Hematopoietic multipotent progenitor cell treated with erythropoietin and hydrocortisone succinate and interleukin-3 and kit ligand, for 4 days (in vitro differentiated cells): Measurements from ENCODE around the gene GNAL.

Source experiments
- DNase-seq: peaks from one replicate; pipeline ENCODE4 v3.0.0-alpha.2; 2015

Gene GNAL

DNA sequence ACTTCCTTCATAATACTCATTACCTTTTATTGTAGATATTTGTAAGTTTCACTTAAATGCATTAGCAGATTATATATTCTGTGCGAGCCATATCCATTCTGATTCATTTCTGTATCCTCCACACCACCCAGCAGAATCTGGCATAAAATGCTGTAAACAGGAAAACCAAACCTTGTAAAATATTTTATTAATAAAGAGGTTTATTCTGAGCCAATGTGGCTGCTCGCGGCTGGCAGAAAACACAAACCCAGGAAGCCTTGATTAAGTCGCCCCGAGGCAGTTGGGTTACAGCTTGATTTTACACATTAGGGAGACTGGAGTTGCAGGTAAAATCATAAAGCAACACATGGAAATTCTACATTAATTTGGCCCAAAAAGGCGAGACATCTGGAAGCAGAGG, 40.5 kb downstream of the GNAL start:
- DNase-seq = no peak

DNA sequence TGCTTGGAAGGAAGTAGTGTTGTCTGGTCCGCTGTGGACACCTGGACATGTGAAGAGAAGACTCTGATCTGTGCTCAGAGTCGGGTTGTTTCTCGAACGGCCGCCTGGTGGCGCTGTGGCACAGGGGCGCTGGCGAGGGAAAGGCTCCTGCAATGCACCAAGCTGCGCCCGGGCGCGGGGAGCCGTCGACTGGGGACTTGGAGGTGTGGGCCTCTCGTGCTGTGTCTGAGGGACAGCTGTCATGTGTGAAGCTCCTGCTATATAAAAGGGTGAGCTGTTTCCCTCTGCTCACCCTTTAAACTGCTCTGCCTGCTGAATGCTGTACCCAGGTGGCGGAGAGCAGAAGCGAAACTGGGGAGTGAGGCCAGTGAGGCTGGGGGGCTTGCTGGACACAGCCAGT, 44.0 kb downstream of the GNAL start:
- peak; percentile 82 for DNase-seq

DNA sequence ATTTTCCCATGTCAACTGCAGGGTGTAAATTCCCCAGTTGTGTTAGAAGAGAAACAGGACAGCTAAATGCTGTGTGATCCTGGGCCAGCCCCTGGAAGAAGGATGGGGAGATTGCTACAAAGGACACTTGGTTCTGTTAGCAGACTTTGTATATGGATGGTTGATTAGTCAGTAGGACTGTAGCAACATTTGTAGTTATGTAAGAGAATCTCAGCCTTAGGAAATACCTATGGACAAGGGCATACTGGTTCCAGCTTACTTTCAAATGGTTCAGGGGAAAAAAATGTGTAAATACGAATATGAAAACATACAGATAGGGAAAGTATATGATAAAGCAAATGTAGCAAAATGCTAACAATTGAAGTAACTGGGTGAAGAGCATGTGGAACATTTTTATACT, 47.6 kb downstream of the GNAL start:
- DNase-seq = no peak

DNA sequence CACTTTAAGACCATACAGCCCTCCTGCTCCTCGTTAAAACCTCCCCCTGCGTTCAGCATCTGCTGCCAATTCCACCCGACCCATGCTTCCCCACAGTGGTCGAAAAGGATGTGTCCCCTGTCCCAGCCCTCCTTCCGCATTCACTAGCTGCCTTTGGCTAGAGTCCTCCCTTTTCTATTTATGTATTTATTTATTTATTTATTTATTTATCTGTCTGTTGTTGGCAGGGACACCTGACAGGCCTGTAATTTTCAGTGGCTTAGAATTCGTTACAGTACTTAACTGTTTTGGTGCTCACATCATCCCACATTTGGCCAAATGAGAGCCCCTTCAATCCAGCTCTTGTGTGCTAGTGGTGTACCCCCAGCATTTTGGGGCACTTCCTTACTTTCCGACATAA, 50.8 kb downstream of the GNAL start:
- no peak for DNase-seq

DNA sequence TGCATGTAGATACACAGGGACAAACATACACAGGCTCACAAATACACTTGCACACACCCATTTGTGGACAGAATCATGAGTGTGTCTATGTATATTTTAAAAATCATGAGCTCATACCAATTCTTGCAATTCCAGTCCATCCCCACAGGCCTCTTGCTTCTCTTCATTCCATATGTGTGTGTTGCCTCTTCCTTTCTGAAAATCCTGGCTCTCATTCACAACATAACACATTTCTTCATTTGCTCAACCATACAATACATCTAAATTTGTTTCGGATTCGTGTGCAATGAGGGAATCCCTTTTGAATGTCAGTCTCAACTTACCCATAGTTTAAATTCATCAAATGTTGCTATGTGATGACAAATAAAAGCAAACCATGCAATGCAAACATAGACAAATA, 51.4 kb downstream of the GNAL start:
- DNase-seq = no peak

DNA sequence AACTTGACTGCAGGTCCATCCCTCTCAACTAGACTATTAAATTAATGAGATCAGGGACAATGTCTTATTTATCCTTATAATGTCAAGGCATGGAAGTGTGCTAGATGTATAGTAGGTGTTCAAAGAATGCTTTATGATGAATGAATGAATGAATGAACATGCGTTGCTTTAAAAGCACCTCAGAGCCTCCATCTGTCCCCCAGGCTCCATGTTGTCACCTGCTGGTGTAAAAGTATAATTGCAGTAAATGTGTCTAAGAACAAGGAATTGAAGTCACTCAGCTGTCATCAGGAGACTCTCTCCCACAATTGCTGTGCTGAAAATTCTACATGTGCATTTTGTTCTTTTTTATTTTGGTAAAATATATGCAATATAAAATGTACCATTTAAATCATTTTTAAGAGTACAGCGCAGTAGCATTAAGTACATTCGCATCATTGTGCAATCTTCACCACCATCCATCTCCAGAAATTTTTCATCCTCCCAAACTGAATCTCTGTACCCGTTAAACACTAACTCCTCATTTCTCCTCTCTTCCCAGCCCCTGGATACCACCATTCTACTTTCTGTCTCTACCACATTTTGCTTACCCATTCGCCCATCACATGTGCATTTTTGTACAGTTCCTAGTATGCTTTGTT, 52.6 kb downstream of the GNAL start:
- DNase-seq = peak; percentile 54

DNA sequence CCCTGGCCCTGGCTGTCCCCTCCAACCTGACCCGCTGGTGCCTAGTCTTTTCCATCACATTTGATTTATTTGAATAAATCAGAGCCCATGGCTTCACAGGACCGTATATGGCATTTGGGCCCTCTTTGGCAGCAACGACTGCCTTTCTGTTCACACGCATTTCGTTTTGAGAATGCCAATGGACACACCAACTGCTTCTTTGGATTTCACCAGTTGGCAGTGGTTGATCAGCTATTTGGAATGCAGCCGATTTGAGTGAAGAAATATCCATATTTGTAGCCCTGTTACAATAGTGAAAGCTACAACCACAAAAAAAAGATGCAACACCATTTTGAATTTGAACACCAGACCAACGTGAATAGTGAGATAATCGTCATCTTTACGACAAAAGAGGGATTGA, 56.5 kb downstream of the GNAL start:
- DNase-seq = no peak

DNA sequence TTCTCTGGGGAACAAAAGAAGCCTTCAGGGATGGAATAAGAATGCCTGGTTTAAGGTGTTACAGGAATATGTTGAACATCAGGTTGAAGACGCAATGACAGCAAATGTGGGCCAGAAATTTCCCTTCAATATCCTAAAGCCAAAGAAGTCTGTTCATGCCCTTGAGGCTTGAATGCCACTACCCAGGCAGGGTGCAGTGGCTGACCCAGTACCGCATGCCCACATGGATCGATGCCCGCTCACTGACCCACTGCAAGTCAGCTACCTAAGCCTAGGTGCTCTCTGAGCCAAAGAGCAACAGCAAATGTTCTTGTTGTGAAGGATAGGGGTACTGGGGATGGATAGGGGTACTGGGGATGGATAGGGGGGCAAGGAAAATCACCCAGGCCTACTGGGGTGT, 58.2 kb downstream of the GNAL start:
- no peak for DNase-seq

DNA sequence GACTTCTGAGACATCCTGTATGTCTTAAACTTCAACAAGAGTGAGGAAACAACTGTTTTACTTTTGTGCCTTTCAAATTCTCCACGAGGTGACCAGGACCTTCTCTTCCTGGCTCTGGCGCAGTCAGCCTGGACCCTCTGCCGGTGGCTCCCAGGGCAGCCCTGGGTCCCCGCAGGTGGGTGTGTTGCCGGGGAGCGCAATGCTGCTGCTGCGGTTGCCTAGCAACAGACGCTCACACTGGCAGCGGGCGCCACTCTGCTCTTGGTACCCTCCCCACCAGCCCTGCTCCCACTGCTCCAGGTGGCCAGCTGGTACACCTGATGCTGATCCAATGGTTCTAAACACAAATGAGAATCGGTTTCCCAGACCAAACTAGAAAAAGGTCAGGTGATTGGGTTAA, 58.7 kb downstream of the GNAL start:
- no peak for DNase-seq

DNA sequence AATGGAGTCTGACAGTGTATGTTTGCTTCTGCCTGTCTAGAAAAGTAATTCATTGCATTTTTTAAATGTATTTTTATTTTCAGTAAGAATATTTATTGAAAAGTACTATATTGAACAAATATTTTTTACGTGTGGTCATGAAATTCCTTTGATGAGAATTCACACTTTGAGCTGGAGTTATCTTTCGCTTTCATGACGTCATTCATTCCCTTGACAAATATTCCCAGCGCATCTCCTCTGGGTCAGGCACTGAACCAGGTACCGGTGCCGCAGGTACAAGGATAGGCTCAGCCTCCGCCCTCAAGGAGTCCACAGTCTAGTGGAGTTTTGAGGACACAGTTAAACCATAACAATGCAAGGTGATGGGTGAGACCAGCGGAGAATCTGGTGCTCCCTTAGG, 60.2 kb downstream of the GNAL start:
- no peak for DNase-seq

DNA sequence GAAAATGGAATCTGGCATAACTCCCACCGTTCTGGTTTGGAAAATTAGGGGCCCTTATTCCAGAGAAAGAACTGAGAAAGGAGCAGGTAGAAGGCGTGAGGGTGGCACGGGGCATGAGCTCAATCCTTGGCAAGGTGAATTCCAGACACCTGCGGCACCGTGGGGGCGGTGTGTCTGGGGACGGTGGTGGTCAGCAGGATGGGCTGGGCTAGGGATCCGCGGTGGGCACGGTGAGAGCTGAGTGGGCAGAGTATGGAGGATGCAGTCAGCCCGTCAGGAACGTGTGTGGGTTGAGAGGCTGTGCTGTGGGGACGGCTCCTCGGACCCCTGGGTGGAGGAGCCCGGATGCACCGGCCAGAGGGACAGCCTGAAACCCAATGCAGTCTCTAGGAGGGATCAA, 61.1 kb downstream of the GNAL start:
- DNase-seq = no peak

DNA sequence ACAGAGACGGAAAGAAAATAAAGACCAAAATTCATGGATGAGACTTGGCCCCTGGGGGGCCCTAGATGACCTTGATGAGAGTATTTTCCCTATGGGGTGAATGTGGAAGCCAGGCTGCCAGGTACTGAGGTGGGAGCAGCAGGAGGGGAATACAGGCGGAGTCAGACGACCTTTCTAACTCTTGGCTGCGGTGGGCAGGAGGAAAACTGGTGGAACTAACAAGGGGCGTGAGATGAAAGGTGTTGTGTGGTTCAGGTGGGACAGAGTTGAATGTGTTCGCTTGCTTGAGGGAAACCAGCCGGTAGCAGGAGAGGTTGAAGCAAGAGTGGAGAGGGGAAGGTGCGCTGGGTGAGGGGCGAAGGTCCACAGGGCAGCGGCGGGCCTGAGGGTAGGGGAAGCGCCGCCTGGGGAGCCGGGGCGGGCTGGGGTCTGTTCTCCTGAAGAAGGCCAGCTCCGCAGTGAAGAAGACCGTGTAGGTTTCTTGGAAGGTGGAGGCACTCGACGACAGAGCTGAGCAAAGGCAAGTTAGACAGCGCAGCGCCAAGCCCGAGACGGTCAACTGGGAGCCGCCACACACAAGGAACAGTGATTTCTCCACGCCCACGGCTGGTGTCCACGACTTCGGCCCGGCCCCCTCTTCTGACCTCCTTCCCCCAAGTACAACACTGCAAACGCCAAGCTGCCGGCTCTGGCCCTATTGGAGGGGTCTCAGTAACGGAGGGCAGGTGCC, 61.7 kb downstream of the GNAL start:
- no peak for DNase-seq

DNA sequence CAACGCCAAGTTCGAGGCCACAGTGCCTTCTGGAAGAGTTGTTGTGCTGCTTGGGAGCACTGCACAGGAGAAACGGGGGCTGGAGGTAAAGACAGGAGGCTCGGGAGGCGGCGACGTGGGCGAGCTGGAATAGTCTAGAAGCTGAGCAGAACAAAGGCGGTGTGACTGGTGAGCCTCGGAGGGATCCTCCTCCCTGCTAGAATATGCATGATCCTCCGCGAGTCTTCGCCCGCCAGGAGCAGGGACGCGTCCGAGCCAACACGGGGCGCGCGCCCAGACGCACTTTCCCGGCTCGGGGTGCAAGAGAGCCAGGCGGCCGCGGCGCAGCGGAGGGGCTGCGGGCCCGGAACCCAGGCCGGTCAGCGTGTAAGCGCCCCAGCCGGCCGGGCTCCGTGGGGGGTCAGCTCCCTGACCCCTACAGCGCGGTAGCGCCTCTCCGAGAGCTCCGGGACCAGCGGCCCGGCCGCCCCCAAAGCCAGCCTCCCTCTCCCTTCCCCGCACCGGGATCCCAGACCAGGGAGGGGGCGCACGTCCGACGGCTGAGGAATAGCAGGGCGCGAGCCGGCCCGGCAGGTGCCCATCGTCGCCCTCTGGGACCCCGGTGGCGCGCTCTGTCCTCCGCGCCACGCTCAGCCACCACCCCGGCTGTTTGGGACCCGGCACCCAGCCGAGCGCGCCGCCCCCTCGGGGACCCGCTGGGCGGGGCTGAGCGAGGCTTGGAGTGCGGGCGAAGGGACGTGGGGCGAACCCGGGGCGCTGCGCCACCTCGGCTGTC, 62.5 kb downstream of the GNAL start:
- DNase-seq = no peak

DNA sequence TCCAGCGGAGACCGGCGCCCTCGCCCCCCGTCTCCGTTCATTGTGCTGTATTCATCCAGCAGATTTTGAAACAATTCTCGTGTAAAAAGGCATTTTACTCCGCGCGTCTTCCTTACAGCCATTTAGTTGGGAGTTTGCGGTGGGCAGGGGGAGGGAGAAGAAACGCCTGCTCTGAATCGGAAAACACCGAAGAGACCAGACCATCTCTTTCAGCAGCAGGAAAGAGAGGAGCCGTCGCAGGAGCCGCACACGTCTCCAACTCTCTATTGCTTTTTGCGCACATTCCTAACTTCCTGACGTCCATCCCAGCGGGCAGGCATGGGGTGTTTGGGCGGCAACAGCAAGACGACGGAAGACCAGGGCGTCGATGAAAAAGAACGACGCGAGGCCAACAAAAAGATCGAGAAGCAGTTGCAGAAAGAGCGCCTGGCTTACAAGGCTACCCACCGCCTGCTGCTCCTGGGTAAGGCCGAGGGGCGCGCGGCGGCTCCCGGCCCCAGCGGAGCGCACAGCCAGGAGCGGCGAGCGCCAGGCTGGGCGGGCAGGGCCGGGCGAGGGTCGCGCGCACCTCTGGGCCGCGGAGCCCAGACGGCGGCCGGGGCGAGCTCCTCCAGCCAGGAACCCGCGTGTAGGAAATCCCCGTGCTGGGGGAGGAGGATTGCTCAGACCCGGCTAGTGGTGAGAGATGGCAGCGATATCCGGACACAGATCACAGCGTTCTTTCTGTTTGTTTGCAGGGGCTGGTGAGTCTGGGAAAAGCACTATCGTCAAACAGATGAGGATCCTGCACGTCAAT, 63.2 kb downstream of the GNAL start:
- peak; percentile 24 for DNase-seq

DNA sequence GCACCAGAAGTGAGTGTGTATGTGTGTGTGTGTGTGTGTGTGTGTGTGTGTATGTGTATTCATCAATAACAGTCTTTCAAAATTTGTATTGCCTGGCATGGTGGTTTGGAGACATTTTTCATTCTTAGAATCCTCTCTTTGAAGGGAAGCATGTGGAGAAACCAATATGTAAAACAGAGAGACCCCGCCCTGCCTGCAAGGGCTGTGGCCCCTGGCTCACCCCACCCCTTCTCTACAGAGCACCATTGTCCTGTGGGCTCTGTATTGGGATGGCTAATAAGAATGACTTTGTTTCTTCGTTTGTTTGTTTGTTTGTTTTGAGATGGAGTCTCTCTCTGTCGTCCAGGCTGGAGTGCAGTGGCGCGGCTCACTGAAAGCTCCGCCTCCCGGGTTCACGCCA, 65.9 kb downstream of the GNAL start:
- DNase-seq = no peak

DNA sequence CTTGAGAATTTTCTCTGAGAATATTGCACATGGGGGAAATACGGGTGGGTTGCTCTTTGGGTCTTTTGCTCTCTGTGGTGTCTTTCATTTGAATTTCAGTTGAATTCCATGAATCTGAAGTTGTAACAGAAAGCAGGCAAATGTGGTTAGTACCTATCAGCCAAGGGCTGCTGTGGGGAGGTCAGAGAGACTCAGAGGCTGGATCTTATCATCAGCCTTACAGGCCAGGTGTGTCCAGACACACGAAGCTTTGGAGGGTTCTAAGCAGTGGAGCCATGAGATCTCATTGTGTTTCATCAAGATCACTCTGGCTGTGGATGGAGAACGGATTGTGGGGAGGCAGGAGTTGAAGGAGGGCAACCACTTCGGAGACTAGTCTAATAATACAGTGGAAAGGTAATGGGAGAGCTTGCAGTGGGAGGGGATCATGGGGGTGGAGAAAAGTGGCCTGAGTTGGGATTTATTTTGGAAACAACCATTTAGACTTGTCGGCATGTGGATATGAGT, 68.1 kb downstream of the GNAL start:
- no peak for DNase-seq

DNA sequence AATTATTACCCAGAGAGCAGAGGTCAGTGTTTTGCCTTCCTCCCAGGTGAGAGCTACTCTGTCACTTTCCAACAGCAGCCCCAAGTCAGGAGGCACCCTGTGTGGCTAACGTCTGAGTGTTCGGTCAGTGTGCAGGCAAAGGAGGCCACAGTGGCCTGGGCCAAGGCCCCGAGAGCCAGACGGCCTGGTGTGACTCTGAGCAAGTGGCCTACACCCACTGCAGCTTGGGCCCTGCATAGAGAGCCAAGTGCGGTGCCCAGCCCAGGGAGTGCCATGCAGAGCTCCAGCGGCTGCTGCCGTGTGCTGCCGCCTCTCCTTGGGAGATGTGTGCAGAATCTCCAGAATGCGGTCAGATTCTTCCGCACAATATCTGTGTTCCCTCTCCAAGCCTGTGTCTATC, 70.4 kb downstream of the GNAL start:
- no peak for DNase-seq

DNA sequence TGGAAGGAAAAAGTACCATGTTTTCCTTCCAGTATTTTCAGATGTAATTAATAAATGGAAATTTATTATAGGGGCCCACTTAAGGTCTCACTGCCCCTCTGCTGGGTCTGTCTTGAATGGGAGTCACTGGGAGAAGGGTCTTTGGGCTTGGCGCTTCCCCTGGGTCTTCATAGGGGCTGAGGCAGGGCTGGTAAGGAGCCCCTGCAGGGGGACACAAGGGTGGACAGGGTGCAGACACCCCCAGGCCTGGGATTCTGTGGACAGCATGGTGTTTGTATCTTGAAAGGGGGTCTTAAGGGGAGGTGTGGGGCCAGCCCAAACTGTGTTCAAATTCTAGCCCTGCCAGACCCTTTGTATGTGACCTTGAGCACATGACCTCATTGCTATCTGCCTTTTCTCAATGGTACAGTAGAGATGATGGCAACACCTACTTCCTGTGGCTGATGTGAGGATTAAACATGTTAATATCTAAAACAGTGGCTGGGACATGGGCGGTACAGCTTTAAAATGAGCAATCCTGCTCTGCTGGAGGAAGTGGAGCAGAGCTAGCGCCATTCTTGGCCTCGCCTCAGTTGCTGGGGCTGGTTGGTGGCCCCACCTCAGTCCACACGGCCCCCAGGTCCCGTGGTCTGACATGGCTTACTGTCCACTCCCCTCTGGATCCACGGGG, 71.6 kb downstream of the GNAL start:
- DNase-seq = peak; percentile 23

DNA sequence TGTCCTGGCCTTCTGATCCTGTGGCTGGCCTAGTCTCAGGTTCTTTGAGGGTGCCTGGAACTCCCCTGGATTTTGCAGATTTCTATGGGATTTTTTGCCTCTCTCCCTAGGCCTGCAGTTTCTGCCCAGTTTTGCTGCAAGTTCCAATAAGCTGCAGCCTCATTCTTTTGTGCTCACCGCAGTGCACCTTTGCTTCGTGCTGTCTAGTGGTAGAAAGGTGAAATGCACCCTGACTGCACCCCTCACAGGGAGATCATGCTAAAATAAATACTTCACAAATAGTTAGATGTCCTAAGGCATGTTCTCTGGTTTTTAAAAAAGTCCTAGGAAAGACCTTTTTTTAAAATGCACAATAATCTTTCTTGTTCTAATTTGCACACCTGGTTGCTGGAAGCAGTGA, 72.5 kb downstream of the GNAL start:
- peak; percentile 13 for DNase-seq

DNA sequence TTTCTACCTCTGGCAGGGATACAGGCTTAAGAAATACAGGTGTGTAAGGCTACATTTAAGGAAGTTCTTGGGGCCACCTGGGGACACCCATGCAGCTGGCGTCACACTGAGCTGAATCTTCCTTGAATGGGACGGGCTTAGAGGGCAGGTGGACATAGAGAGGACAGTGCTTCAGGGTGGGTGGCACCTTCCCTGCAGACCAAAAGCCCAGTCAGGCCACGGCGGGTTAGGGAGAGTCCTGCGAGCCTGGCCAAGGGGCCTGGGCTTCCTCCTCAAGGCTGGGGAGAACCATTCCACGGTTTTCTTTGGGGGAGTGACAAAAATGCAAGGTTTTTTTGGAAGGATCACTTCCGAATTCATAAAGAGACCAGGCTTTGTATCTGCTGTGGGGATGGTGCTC, 73.4 kb downstream of the GNAL start:
- no peak for DNase-seq

DNA sequence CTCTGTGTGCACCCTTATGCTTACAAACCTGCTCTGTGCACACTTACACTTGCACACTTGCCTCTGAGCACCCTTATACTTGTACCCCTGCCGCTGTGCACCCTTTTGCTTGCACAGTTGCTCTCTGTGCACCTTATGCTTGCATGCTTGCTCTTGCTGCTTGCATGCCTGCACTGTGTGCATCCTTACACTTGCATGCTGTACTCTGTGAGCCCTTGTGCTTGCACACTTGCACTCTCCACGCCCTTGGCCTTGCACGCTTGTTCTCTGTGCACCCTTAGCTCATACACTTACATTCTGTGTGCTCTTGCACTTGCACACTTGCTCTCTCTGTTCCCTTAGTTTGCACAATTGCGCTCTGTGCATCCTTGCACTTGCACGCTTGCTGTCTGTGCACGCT, 78.3 kb downstream of the GNAL start:
- no peak for DNase-seq

DNA sequence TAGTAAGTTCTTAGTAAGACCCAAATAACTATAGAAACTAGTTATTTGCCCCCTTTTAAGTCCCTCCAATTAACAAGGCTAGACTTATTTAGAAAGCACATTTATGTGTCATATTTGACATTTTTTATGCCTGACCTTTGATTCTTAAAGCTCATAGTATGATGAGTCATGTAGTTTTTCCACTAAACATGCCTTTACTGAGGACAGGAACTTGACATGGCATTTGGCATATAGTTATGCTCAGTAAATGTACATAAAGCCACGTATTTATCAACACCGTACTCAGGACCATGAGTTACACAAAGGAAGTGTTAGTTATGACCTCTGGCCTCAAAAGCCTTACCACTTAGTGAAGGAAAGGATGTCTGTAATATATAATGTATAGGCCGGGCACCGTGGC, 78.9 kb downstream of the GNAL start:
- DNase-seq = no peak
